ENCODE measurements around the gene TIGD1. TPM values are rescaled to one million over a fixed set of nuclear protein-coding genes. Genes with fewer than 3 reads are reported as not detected.

Gene TIGD1
- total RNA-seq, 4 donors from 2014 or later, result 1.5 to 3.5 (median 2.2) TPM

GRCh38 chr2:232537499-232537898, 12.9 kb downstream of the TIGD1 start:
- no peak for TF ChIP-seq CTCF (IDR thresholded peaks at IDR 0.05; ENCODE audit: low read depth)

GRCh38 chr2:232537079-232537478, 13.3 kb downstream of the TIGD1 start:
- no peak for TF ChIP-seq CTCF (IDR thresholded peaks at IDR 0.05; ENCODE audit: low read depth)

GRCh38 chr2:232535761-232536530, 14.4 kb downstream of the TIGD1 start:
- no peak for TF ChIP-seq CTCF (IDR thresholded peaks at IDR 0.05; ENCODE audit: low read depth)

- TF ChIP-seq CTCF (IDR thresholded peaks at IDR 0.05; ENCODE audit: low read depth), result no peak
Measured at GRCh38 chr2:232534940-232535651, 15.3 kb downstream of the TIGD1 start.

- TF ChIP-seq CTCF (IDR thresholded peaks at IDR 0.05; ENCODE audit: low read depth), result no peak
Measured at GRCh38 chr2:232533944-232534710, 16.2 kb downstream of the TIGD1 start.

- TF ChIP-seq CTCF (IDR thresholded peaks at IDR 0.05; ENCODE audit: low read depth), result no peak
Measured at GRCh38 chr2:232532419-232532818, 17.9 kb downstream of the TIGD1 start.

Data from subcutaneous adipose tissue (tissue), 4 donors.